Common myeloid progenitor, CD34-positive (primary cell): Measurements from ENCODE around the gene MLLT10.
"Not testable (repeated sequence)": the region's sequence is repeated elsewhere in the genome, so short reads cannot be mapped to it uniquely, and the experiment has no call there.

ENCODE experiments used
- CTCF ChIA-PET: fragments of 350-600 bp; sonication (Branson Sonifier 250); formaldehyde crosslinking; loops from one replicate; lab custom pipeline; 2021; ENCODE audit warnings: antibody characterized with exemption; lab: Charles Lee
- POLR2A ChIA-PET: fragments of 350-600 bp; sonication (Branson Sonifier 250); formaldehyde crosslinking; loops from one replicate; lab custom pipeline; 2021; ENCODE audit warnings: antibody characterized with exemption; lab: Charles Lee
- DNase-seq, 3 donors: peaks; one replicate each; pipeline versions ENCODE4 v3.0.0 to v3.0.0-alpha.2; 2013
- H3K27ac ChIP-seq, 2 experiments: 1 replicate in 1 of 2; 2 replicates in 1 of 2; pipeline ENCODE4 v1.7.0; 2013; ENCODE audit warnings: inconsistent platforms in 2 of 2, low read length in 2 of 2, mild to moderate bottlenecking in 2 of 2, low read depth in 1 of 2, moderate library complexity in 1 of 2; ENCODE audit not compliant: severe bottlenecking in 2 of 2, insufficient read depth in 1 of 2, poor library complexity in 1 of 2
- H3K27me3 ChIP-seq, 5 experiments: replicated peaks in 2 of 5; 1 replicate in 3 of 5; 2 replicates in 2 of 5; pipeline versions ENCODE4 v1.6.1 to v1.7.0; 2013; ENCODE audit warnings: low read length in 4 of 5, mild to moderate bottlenecking in 2 of 5, moderate library complexity in 2 of 5, inconsistent platforms in 1 of 5; ENCODE audit not compliant: insufficient read depth in 5 of 5, control insufficient read depth in 4 of 5
- H3K36me3 ChIP-seq, 4 experiments: 1 replicate in 2 of 4; 2 replicates in 2 of 4; pipeline versions ENCODE4 v1.6.1 to v1.7.0; 2013; ENCODE audit warnings: low read length in 3 of 4, control low read depth in 1 of 4, mild to moderate bottlenecking in 1 of 4; ENCODE audit not compliant: control insufficient read depth in 4 of 4, insufficient read depth in 4 of 4
- H3K4me1 ChIP-seq, 4 experiments: 1 replicate in 3 of 4; 2 replicates in 1 of 4; pipeline versions ENCODE4 v1.6.1 to v1.7.1; 2013; ENCODE audit warnings: low read length in 3 of 4, mild to moderate bottlenecking in 3 of 4, control low read depth in 1 of 4, inconsistent platforms in 1 of 4, moderate library complexity in 1 of 4; ENCODE audit not compliant: control insufficient read depth in 4 of 4, insufficient read depth in 4 of 4; ENCODE audit errors: control extremely low read depth in 1 of 4
- H3K4me3 ChIP-seq, 7 experiments: 1 replicate in 4 of 7; 2 replicates in 3 of 7; pipeline versions ENCODE4 v1.5.1 to v1.7.0; 2013; ENCODE audit warnings: mild to moderate bottlenecking in 7 of 7, low read length in 6 of 7, moderate library complexity in 6 of 7, inconsistent platforms in 2 of 7, low read depth in 2 of 7, control low read depth in 1 of 7; ENCODE audit not compliant: insufficient read depth in 4 of 7, control insufficient read depth in 1 of 7; ENCODE audit errors: extremely low read depth in 1 of 7
- H3K9me3 ChIP-seq, 5 experiments: 1 replicate in 4 of 5; 2 replicates in 1 of 5; pipeline versions ENCODE4 v1.6.1 to v1.7.1; 2013; ENCODE audit warnings: low read length in 4 of 5, mild to moderate bottlenecking in 2 of 5, inconsistent platforms in 1 of 5, low read depth in 1 of 5, moderate library complexity in 1 of 5; ENCODE audit not compliant: control insufficient read depth in 4 of 5, insufficient read depth in 2 of 5; ENCODE audit errors: control extremely low read depth in 1 of 5
- WGBS: methylation state at CpG from one replicate; pipeline ENCODE4 v1.1.5; 2013; ENCODE audit not compliant: insufficient coverage; 5-methylcytosine and 5-hydroxymethylcytosine counted together

Gene MLLT10

DNA sequence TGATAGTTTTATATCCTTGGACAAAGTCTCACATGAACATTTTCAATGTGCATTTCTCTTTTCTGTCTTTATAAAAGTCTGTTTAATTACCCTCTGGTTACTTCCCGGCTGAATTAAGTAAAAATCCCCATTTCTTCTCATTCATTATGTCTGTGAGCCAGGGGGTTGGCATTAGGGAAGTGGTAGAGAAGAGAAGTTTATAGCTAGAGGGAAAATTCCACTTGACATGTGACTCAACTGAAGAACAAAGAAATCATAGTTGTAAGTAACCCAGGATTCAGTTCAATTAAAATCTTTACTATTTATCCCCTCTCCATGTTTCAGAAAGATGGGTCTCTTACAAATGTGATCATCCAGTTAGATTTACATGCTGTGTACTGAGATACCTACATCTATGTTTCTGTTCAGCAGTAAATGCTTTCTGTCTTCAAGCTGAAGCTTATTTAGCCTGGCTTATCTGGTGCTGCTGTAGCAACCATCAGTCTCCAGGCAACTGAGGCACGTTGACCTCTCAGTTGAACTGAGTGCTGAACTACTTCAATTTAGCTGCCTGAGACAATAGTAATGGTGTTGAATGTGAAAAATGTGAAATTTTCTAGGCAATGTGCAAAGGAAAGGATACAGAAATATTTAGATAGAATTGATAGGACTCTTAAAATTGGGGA lies 181.6 kb downstream of the MLLT10 start:
- CTCF ChIA-PET, result interaction anchor here (1.3 kb wide), 1 partner anchor 10 kb away, joined by 3 read pairs; no protein-coding TSS in a partner anchor
- peaks cover 2 to 39% (median 24%) of the 10 kb centered on the region in 4 experiments for H3K36me3 ChIP-seq
- no peaks in the 10 kb centered on the region for H3K27me3 ChIP-seq
- DNase-seq, result peak in 1 of 3 donors; percentile 15
- WGBS, result no CpG with 5 or more reads among the region's 2 CpGs
- H3K4me3 ChIP-seq, result no peak overlapping the region
- no peaks in the 10 kb centered on the region for H3K9me3 ChIP-seq
- H3K27ac ChIP-seq, result no peak overlapping the region
- no peaks in the 10 kb centered on the region for H3K4me1 ChIP-seq
- POLR2A ChIA-PET, result no interaction called here

DNA sequence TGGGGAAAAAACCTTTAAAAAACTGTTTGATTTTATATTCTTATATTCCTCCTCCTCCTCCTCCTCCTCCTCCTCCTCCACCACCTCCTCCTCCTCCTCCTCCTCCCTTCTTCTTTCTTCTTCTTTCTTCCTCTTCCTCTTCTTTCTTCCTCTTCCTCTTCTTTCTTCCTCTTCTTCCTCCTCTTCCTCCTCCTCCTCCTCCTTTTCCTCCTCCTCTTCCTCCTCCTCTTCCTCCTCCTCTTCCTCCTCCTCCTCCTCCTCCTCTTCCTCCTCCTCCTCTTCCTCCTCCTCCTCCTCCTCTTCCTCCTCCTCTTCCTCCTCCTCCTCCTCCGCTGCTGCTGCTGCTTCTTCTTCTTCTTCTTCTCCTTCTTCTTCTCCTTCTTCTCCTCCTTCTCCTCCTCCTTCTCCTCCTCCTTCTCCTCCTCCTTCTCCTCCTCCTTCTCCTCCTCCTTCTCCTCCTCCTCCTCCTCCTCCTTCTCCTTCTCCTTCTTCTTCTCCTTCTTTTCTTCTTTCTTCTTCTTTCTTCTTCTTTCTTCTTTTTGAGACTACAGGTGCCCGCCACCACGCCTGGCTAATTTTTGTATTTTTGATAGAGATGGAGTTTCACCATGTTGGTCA lies 183.5 kb downstream of the MLLT10 start:
- H3K9me3 ChIP-seq, H3K27ac ChIP-seq, CTCF ChIA-PET, H3K4me3 ChIP-seq, H3K27me3 ChIP-seq, DNase-seq, H3K4me1 ChIP-seq, POLR2A ChIA-PET: not testable (repeated sequence)
- WGBS, result 86% methylated on average over 1 of the region's 3 CpGs
- peaks cover 6 to 37% (median 22%) of the 10 kb centered on the region in 4 experiments for H3K36me3 ChIP-seq

GRCh38 chr10:21719502-21719901 lies 185.5 kb downstream of the MLLT10 start:
- ChIA-PET CTCF (interaction anchor here (1.3 to 1.8 kb wide), 2 partner anchors 19 to 30 kb away, joined by 4 to 5 read pairs; no protein-coding TSS in a partner anchor), POLR2A (no interaction called here)
- no peaks in the 10 kb centered on the region for H3K9me3 ChIP-seq
- no peaks in the 10 kb centered on the region for H3K27me3 ChIP-seq
- no peak overlapping the region for H3K27ac ChIP-seq
- no CpG with 5 or more reads among the region's 1 CpG for WGBS
- H3K4me3 ChIP-seq, result no peak overlapping the region
- DNase-seq, result no peak
- H3K36me3 ChIP-seq, result peaks cover 3 to 30% (median 17%) of the 10 kb centered on the region in 4 experiments
- H3K4me1 ChIP-seq, result peaks cover 0 to 12% (median 3%) of the 10 kb centered on the region in 4 experiments

GRCh38 chr10:21720090-21720489 lies 186.1 kb downstream of the MLLT10 start:
- POLR2A ChIA-PET, result no interaction called here
- CTCF ChIA-PET, result interaction anchor here (1.3 to 1.8 kb wide), 3 partner anchors 10 to 31 kb away, joined by 4 to 5 read pairs (median 4); no protein-coding TSS in a partner anchor
- Histone ChIP-seq H3K27ac (no peak overlapping the region), H3K4me1 (peaks cover 1 to 18% (median 9%) of the 10 kb centered on the region in 4 experiments), H3K36me3 (peaks cover 3 to 25% (median 14%) of the 10 kb centered on the region in 4 experiments), H3K4me3 (no peak overlapping the region), H3K27me3 (no peaks in the 10 kb centered on the region), H3K9me3 (no peaks in the 10 kb centered on the region)
- DNase-seq, result no peak
- 100% methylated on average over 1 of the region's 3 CpGs for WGBS

DNA sequence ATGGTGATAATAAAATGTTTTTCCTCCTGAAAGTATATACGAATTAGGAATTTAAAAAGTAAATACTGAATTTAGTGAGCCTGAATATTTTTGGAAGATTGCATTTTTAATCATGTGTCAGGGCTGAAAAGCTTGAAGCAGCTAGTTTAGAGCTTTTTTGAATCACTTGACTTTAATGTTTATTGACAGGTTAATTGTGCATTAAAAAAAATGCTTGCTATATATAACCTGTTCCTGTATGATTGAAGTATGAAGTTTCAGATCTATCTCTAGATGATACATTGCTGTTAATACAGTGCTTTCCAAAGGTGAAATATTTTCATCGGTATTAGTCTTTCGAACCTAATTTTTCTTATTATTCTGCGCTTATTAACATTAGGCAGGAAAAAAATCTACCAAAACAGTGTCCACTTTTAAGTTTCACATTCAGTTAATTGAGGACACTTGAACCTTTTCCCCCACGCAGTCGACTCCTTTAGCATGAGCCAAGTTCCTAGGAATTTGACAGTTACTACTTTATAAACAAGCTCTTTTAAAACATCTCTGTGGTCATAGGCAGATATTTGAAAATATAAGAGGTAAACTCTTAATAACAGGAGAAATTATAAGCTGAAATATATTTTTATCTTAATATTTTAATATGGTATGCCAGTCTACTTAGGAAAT lies 187.1 kb downstream of the MLLT10 start:
- POLR2A ChIA-PET, result no interaction called here
- Histone ChIP-seq H3K4me1 (peaks cover 2 to 22% (median 13%) of the 10 kb centered on the region in 4 experiments), H3K27me3 (no peaks in the 10 kb centered on the region), H3K27ac (no peak overlapping the region), H3K4me3 (no peak overlapping the region), H3K36me3 (peaks cover 4 to 25% (median 11%) of the 10 kb centered on the region in 4 experiments), H3K9me3 (no peaks in the 10 kb centered on the region)
- CTCF ChIA-PET, result interaction anchor here (1.0 to 1.8 kb wide), 5 partner anchors 8 to 17 kb away, joined by 3 to 5 read pairs (median 4); no protein-coding TSS in a partner anchor
- 100% methylated on average over 4 of the region's 6 CpGs for WGBS
- no peak for DNase-seq

GRCh38 chr10:21722209-21722608 lies 188.2 kb downstream of the MLLT10 start:
- Histone ChIP-seq H3K27ac (no peak overlapping the region), H3K4me1 (peaks cover 2 to 22% (median 14%) of the 10 kb centered on the region in 4 experiments), H3K36me3 (peaks cover 7 to 32% (median 13%) of the 10 kb centered on the region in 4 experiments), H3K4me3 (no peak overlapping the region), H3K27me3 (no peaks in the 10 kb centered on the region), H3K9me3 (no peaks in the 10 kb centered on the region)
- ChIA-PET CTCF (interaction anchor here (2.4 kb wide), 1 partner anchor 10 kb away, joined by 12 read pairs; no protein-coding TSS in a partner anchor), POLR2A (no interaction called here)
- no CpG with 5 or more reads among the region's 2 CpGs for WGBS
- no peak for DNase-seq
